ENCODE measurements around the gene TEDC1.

DNA sequence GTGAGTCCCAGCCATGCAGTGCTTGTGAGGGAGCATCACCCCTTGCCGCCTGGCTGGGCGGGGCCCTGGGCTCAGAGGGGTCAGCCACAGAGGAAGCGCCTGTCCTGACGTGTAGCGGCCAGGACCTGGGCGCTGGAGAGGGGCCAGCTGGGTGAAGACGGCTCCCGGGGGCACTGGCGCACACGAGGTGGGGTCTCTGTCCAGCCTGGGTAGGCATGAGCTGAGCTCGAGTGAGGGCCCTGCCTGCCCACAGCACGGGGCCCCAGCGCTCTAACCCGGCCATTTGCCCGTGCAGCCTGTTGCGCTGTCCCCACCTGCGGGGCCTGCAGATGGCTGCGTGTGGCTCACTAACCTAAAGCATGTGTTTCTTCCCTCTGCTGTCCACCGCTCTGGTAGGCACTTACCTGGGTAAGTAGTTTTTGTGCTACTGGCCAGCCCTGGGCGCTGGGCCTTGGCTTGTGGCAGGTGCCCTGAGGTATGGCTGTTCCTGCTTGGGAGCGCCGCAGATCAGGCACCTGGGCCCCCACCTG, 23.0 kb upstream of the TEDC1 start:
- TF ChIP-seq EZH2 (IDR thresholded peaks at IDR 0.05; ENCODE audit: insufficient read depth, poor library complexity, severe bottlenecking) (no peak), EZH2phosphoT487 (IDR thresholded peaks at IDR 0.05; ENCODE audit: insufficient read depth, low read depth) (no peak)
